Heart left ventricle (tissue), 13 donors: Measurements from ENCODE around the gene TNPO3.

Source experiments
- POLR2A ChIP-seq, 2 donors: fragments of 450-650 bp; IDR thresholded peaks; one replicate each; pipeline ENCODE4 v1.6.1; 2017; ENCODE audit warnings: antibody characterized with exemption in 2 of 2, mild to moderate bottlenecking in 2 of 2, moderate library complexity in 2 of 2
- TF ChIP-seq, protein P1 (sequence below), 12 donors: fragments of 200-600 bp; sonication (generic) in 4 of 12; IDR thresholded peaks; one replicate each; pipeline versions ENCODE4 v1.5.0 to v1.8.0; 2018 to 2022; ENCODE audit warnings: antibody characterized with exemption in 12 of 12, mild to moderate bottlenecking in 5 of 12
- donor health status: ischemic (EF 13 %, LVEDD 7.1; RV severe dilation, severe dysfunction).
- donor health status: DM: no; HTN: yes; CAD: no.
- donor health status: DM: no; HTN: no; CAD: no.
- donor health status: ischemic (EF 25% LVEDD 6.9; RV normal size, moderate dysfunction).
- donor health status: ischemic (EF 25% LVEDD 5.7; RV mildly dilated, moderate dysfunction).
- donor health status: ischemic (EF 35%, LVEDD 5.7; RV mildly dilated, moderate dysfunction).
- donor health status: nonischemic (EF 11% LVEDD 7.7; RV severe dilation, severe dysfunction).
- donor health status: DM: yes; HTN: yes; CAD: no.
- donor health status: PGD.
- donor health status: ischemic (EF 29% LVEDD 5.4; RV normal size, mild dysfunction).
- donor health status: nonischemic (EF 23%, LVEDD 6.1; RV moderate dilation, normal function).

DNA sequence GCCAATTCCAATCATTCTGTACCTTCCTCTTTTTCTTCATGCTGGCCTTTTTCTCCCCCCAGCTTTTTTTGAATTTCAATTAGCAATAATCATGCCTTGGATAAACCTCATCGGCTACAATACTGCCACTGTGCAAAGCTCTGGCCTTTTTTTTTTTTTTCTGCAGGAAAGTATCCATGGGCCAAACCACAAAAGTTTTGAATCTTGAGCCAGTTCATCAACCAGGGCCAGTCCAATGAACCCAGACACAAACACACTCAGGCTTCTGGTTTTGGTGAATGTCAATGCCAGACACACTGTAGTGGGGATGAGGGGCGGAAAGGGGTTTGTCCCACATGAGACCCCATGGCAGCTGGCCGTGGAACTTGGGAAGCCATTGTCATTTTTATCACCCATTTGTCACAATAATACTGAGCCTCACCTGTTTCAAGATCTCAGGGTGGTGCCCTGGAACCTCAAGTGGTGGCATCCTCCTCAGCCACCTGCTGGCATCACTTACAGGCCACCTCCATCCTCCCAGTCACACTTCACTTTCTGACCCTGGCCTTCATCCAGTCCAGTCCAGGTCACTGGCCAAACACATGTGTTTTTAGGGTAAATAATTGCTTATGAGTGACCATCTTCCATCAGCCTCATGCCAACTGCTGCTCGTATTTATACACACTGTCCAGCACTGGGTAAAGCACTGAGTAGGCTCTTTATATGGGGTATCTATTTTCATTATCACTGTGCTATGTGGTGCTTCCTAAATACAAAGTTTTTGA is 48.8 kb upstream of the TNPO3 start:
- TF ChIP-seq POLR2A (IDR thresholded peaks at IDR 0.05), result no peak
- TF ChIP-seq, protein P1, sequence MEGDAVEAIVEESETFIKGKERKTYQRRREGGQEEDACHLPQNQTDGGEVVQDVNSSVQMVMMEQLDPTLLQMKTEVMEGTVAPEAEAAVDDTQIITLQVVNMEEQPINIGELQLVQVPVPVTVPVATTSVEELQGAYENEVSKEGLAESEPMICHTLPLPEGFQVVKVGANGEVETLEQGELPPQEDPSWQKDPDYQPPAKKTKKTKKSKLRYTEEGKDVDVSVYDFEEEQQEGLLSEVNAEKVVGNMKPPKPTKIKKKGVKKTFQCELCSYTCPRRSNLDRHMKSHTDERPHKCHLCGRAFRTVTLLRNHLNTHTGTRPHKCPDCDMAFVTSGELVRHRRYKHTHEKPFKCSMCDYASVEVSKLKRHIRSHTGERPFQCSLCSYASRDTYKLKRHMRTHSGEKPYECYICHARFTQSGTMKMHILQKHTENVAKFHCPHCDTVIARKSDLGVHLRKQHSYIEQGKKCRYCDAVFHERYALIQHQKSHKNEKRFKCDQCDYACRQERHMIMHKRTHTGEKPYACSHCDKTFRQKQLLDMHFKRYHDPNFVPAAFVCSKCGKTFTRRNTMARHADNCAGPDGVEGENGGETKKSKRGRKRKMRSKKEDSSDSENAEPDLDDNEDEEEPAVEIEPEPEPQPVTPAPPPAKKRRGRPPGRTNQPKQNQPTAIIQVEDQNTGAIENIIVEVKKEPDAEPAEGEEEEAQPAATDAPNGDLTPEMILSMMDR (IDR thresholded peaks at IDR 0.05), result no peak
